Glomerular endothelial cell (primary cell): ENCODE measurements around the gene KCNJ3. TPM values are rescaled to one million over a fixed set of nuclear protein-coding genes. Genes with fewer than 3 reads are reported as not detected.
"Not testable (repeated sequence)": the region's sequence is repeated elsewhere in the genome, so short reads cannot be mapped to it uniquely, and the experiment has no call there.

Source experiments
- DNase-seq: peaks from one replicate; pipeline ENCODE4 v3.0.0-alpha.2; 2011; ENCODE audit warnings: low read depth, low spot score; ENCODE audit errors: extremely low read depth
- total RNA-seq: library from RNA; depleted of rRNA; stranded (reverse); fragments of >200 nt; gene quantifications from 2 replicates; pipeline ENCODE4 v1.2.3, GENCODE V29; 2015

Gene KCNJ3
- total RNA-seq, 1 donor from 2014 or later = not detected

- no peak for DNase-seq
These were observed 138.5 kb downstream of the KCNJ3 start for GRCh38 chr2:154837035-154837434.

GRCh38 chr2:154844513-154844912, 146.0 kb downstream of the KCNJ3 start:
- DNase-seq = no peak

DNA sequence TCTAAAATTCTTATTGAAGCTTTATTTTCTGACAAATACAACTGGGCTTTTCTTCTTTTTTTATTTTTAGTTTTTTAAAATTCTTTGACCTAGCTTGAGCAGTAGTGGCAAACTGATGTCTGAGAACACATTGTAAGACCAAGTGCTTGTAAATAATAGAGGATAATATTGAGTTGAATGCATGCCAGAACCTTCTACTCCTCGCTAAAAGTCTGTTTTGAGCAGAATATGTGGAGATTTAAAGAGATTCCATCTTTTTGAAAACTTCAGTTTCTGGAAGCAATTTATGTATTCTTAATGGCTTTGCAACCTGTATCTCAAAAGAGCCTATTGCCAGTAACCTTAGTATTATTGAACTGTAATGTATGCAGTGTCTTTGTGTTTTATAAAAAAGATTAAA, 148.3 kb downstream of the KCNJ3 start:
- DNase-seq = no peak

GRCh38 chr2:154849482-154849881, 151.0 kb downstream of the KCNJ3 start:
- no peak for DNase-seq

DNA sequence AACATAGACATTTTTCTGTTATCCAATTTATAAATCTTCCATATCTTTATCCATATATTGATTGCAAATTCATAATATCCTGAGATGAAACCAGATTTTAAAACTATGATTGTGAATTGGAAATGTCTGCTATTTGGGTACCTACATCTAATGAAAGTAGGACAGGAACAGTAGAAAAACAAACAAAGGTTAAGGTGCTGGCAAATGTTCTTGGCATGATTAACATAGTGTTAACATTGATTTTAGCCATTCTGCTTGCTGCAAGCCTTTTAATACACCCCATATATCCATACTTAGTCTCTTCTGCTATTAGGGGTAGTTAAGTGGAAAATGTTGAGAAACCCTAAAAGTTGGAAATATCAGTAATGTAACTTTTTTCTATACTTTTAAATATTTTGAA, 152.0 kb downstream of the KCNJ3 start:
- DNase-seq = no peak

DNA sequence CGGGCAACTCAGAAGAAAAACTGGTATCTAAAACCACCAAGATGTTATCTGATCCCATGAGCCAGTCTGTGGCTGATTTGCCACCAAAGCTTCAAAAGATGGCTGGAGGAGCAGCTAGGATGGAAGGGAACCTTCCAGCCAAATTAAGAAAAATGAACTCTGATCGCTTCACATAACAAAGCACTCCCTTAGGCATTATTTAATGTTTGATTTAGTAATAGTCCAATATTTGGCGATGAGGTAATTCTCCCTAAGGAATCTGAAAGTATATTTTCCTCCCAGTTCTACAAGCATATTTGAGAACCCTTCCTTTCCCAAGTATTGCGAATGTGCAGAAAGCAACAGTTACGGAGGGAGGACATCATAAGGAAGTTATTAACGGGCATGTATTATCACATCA, 156.6 kb downstream of the KCNJ3 start:
- no peak for DNase-seq

DNA sequence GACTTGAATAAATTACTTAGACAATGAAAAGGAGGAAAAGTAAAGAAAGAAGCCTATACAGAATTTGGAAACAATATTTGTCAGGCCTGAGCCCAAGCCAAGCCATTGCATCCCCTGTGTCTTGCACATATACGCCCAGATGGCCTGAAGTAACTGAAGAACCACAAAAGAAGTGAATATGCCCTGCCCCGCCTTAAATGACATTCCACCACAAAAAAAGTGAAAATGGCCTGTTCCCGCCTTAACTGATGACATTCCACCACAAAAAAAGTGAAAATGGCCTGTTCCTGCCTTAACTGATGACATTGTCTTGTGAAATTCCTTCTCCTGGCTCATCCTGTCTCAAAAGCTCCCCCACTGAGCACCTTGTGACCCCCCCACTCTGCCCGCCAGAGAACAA, 168.7 kb downstream of the KCNJ3 start:
- DNase-seq = not testable (repeated sequence)

- no peak for DNase-seq
These were observed 177.5 kb downstream of the KCNJ3 start for GRCh38 chr2:154875999-154876398.

- DNase-seq = no peak
These were observed 184.2 kb downstream of the KCNJ3 start for GRCh38 chr2:154882725-154883124.

DNA sequence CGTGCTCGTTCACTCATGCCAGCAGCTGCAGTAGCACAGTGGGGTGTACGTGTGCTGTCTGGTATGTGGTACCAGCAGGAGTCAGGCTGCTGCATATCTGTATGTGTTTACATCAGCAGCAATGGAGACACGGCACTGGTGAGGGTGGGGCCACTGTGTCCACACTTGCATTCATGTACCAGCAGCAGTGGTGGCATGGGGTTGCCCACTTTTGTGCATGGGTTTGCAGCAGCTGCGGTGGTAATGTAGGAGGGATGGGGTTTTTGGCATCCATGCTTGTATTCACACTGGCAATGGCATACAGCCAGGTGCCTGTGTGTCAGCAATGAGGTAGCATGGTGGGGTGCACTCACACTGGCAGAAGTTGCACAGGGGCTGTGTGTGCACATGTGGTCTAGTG, 187.8 kb downstream of the KCNJ3 start:
- no peak for DNase-seq

DNA sequence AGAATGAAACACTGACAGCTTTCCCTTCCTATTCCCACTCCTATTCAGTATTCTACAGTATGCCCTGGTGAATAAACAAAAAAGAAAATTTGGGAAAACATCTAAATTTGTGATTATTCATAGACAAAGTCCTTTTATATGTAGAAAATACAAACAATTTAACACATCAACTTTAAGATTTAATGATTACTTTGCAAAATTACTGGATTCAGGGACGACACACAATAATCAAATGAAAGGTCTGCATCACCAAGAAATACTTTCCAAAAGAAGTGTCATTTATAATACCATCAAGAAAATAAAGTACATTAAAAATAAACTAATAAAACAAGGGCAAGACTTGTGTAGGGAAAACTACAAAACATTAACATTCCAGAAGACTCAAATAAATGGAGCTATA, 199.8 kb downstream of the KCNJ3 start:
- DNase-seq = no peak

DNA sequence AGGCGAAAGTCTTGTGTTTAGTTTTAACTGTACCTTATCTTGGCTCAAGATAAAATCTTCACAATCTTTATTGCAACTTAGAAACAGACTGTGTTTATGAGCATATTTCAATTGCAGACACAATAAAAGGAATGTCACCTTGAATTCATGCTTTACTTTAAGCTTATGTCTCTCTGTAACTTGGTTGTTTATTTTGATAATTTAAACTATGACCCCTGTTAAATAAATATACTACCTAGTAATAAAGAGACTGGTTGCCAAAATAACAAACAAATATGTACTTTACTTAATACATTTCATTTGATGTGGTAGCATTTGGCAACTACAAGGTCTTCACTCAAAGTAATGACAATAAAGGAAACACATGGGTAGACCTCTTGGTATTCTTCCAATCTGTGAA, 202.6 kb downstream of the KCNJ3 start:
- DNase-seq = no peak
